Mucosa of descending colon (tissue), 3 donors: ENCODE measurements around the gene MTCL1. TPM values are rescaled to one million over a fixed set of nuclear protein-coding genes. Genes with fewer than 3 reads are reported as not detected.

Source experiments
- ATAC-seq: fragments of 200-7000 bp; cut with Tn5 transposase; one replicate; pipeline ENCODE4 v1.9.1; 2020; ENCODE audit warnings: mild to moderate bottlenecking, moderate library complexity
- DNase-seq, 3 donors: peaks; one replicate each; pipeline ENCODE4 v3.0.0-alpha.2; 2020
- H3K36me3 ChIP-seq: fragments of 200-600 bp; one replicate; pipeline ENCODE4 v1.8.0; 2021; ENCODE audit warnings: low read depth, mild to moderate bottlenecking
- H3K4me1 ChIP-seq: fragments of 200-600 bp; one replicate; pipeline ENCODE4 v1.8.0; 2021; ENCODE audit warnings: low read depth, mild to moderate bottlenecking
- H3K4me3 ChIP-seq: fragments of 200-600 bp; one replicate; pipeline ENCODE4 v1.8.0; 2021; ENCODE audit warnings: mild to moderate bottlenecking
- H3K9me3 ChIP-seq: fragments of 200-600 bp; one replicate; pipeline ENCODE4 v1.8.0; 2021; ENCODE audit warnings: mild to moderate bottlenecking
- CTCF ChIP-seq: fragments of 200-600 bp; IDR thresholded peaks from one replicate; pipeline ENCODE4 v1.8.0; 2022; ENCODE audit warnings: antibody characterized with exemption, mild to moderate bottlenecking
- intact Hi-C, 2 donors: fragments of 100-400 bp; cut with DNase I in 1 of 2; cut with micrococcal nuclease in 1 of 2; formaldehyde crosslinking; loops; one replicate each; pipeline versions ENCODE4 v1.11.0 to v1.11.1; 2022; cut with DNase I, micrococcal nuclease
- total RNA-seq, 3 donors: library from RNA; stranded (reverse); fragmentation: NEBNext Ultra II Directional in 2 of 3; extraction: Animal tissue kit (Norgen Biotek cat#: 25700) in 2 of 3; gene quantifications; one replicate each; pipeline versions ENCODE4 v1.2.1 to v1.2.4, GENCODE V29; 2021 to 2023
- donor health status: DM: no; HTN: no; CAD: no; lungs with moderate emphysema.
- donor health status: DM: no; HTN: no; CAD: no.
- donor health status: DM: no; HTN: yes; CAD: no.

The MTCL1 gene
- total RNA-seq, 3 donors from 2014 or later = 4.1 to 141 (median 15.4) TPM

DNA sequence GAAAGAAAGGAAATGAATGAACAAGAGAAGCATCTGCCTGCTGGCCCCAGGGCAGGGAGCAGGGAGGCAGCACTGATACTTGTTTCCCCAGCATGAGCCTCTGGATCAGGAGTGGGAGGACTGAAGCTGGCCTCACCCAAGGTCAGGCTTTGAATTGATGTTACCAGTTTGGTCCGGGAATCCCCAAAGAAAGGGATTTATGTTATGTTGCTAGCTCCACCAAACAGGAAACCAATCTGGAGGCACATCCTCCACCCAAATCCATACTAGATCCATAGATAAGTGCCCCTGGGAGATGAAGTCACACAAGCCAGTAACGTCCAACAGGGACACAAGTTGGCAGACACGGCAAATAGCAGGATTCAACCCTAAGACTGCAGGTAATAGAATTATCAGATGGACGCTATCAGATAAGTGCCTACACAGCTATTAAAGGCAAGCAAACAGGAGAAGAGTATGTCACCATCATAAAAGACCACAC, 85.9 kb downstream of the MTCL1 start:
- intact Hi-C loops = loop anchor here in 1 of 2 donors (10.0 kb wide), 1 partner anchor 86 kb away; the partner anchor contains the start of gene MTCL1
- DNase-seq = no peak
- TF ChIP-seq CTCF = no peak
- Histone ChIP-seq H3K9me3 (no peaks in the 10 kb centered on the region), H3K4me3 (no peak overlapping the region), H3K36me3 (no peaks in the 10 kb centered on the region), H3K4me1 (peaks cover 5% of the 10 kb centered on the region)
- ATAC-seq = no peak

DNA sequence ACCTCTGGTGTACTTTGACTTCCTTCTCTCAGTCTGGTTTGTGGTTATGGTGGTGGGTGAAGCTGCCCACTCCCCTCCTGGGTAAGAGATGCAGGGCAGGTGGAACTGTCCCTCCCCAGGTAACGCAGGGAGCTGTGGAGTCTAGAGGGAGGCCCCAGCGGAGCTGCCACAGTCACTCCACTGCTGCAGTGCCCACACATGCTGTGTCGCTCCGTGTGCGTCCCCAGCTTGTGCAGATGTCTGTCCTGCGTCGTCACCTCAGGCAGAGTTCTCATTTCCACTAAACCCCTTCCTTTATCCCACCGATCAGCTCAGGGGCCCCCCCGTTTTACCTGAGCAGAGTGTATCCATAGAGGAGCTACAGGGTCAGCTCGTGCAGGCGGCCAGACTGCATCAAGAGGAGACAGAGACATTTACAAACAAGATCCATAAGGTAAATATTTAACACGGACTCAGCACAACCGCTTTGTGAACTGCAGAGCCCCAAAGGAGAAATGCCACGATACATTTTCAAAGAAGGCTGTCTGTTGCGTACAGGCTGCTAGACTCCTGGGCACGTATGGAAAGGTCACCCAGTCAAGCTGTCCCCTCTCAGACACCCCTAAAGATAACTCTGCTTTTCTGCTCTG, 87.4 kb downstream of the MTCL1 start:
- no peaks in the 10 kb centered on the region for H3K9me3 ChIP-seq
- no peaks in the 10 kb centered on the region for H3K36me3 ChIP-seq
- DNase-seq = no peak
- no peak for ATAC-seq
- intact Hi-C loops = loop anchor here in 1 of 2 donors (10.0 kb wide), 1 partner anchor 88 kb away; the partner anchor contains the start of gene MTCL1
- peaks cover 8% of the 10 kb centered on the region for H3K4me1 ChIP-seq
- TF ChIP-seq CTCF = no peak
- no peak overlapping the region for H3K4me3 ChIP-seq

DNA sequence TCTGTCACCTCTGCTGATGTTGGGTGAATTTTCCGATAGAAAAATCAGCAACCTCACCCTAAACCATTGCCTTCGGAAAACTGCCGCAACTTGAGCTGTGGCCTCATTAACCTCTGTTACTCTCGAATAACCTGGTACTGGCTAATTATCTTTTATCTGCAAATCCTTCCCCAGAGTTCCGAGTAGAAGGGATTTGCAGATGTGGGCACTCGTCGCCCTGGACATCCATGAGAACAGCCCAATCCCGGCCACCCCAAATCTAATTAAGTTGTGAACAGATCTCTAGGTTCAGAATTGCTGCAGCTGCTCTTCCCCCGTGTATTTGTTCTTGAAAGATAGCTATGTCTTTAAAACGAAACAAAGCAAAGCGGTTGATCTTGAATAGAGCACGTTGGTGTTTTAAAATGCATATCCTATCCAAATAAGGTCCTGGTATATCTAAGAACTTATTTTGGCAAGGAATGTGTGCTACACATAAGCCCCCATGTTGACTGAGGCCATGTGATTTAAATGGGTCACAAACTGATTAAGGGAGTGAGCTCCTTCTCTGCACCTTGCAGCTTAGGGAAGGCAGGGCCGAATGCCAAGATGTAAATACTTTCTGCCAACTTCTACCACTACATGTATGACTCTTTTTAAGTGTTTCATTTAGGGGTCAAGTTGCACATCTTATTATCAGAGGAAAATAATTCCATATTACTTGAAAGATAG, 88.2 kb downstream of the MTCL1 start:
- Histone ChIP-seq H3K4me3 (no peak overlapping the region), H3K9me3 (no peaks in the 10 kb centered on the region), H3K4me1 (peaks cover 8% of the 10 kb centered on the region), H3K36me3 (no peaks in the 10 kb centered on the region)
- DNase-seq = no peak
- ATAC-seq = no peak
- no peak for TF ChIP-seq CTCF
- intact Hi-C loops = loop anchor here in 1 of 2 donors (10.0 kb wide), 1 partner anchor 89 kb away; the partner anchor contains the start of gene MTCL1

GRCh38 chr18:8794156-8794933, 89.0 kb downstream of the MTCL1 start:
- intact Hi-C loops = loop anchor here in 1 of 2 donors (10.0 kb wide), 1 partner anchor 90 kb away; the partner anchor contains the start of gene MTCL1
- ATAC-seq (peak; percentile 84), DNase-seq (peak in 1 of 3 donors; percentile 48)
- no peaks in the 10 kb centered on the region for H3K36me3 ChIP-seq
- peaks cover 8% of the 10 kb centered on the region for H3K4me1 ChIP-seq
- H3K4me3 ChIP-seq = no peak overlapping the region
- no peaks in the 10 kb centered on the region for H3K9me3 ChIP-seq
- no peak for TF ChIP-seq CTCF

- no peak for DNase-seq
- TF ChIP-seq CTCF = no peak
- Histone ChIP-seq H3K36me3 (no peaks in the 10 kb centered on the region), H3K4me3 (no peak overlapping the region), H3K9me3 (no peaks in the 10 kb centered on the region), H3K4me1 (peaks cover 8% of the 10 kb centered on the region)
- ATAC-seq = no peak
- intact Hi-C loops = loop anchor here in 1 of 2 donors (10.0 kb wide), 1 partner anchor 90 kb away; the partner anchor contains the start of gene MTCL1
Observed at GRCh38 chr18:8794934-8795280, 89.6 kb downstream of the MTCL1 start.
